ENCODE measurements around the gene CLIC1.

- no peak for TF ChIP-seq CTCF (IDR thresholded peaks at IDR 0.05)
- no peak for TF ChIP-seq ZFX (IDR thresholded peaks at IDR 0.05; ENCODE audit: borderline replicate concordance)
These were observed 3.5 kb upstream of the CLIC1 start, which contains the start of gene MSH5 for GRCh38 chr6:31739639-31740396.

All from 22Rv1 (cell line).